BLaER1 (cell line): ENCODE measurements around the gene MMP24OS.

ENCODE experiments used
- H3K27ac ChIP-seq: shearing (Covaris generic); formaldehyde crosslinking; 2 replicates; pipeline ENCODE4 v1.8.1; 2022
- H3K27me3 ChIP-seq: shearing (Covaris generic); formaldehyde crosslinking; 2 replicates; pipeline ENCODE4 v1.8.1; 2022
- H3K36me3 ChIP-seq: shearing (Covaris generic); formaldehyde crosslinking; 2 replicates; pipeline ENCODE4 v1.8.1; 2022
- H3K4me1 ChIP-seq: shearing (Covaris generic); formaldehyde crosslinking; 2 replicates; pipeline ENCODE4 v1.8.1; 2022
- H3K4me2 ChIP-seq: shearing (Covaris generic); formaldehyde crosslinking; 2 replicates; pipeline ENCODE4 v1.8.1; 2022
- H3K4me3 ChIP-seq: shearing (Covaris generic); formaldehyde crosslinking; 2 replicates; pipeline ENCODE4 v1.8.1; 2022
- H3K9ac ChIP-seq: shearing (Covaris generic); formaldehyde crosslinking; 2 replicates; pipeline ENCODE4 v1.8.1; 2022
- H3K9me3 ChIP-seq: shearing (Covaris generic); formaldehyde crosslinking; 2 replicates; pipeline ENCODE4 v1.8.1; 2022
- H4K20me1 ChIP-seq: shearing (Covaris generic); formaldehyde crosslinking; 2 replicates; pipeline ENCODE4 v1.8.1; 2022
- Cebpa-rat ChIP-seq: shearing (Covaris generic); IDR thresholded peaks from 2 replicates; pipeline ENCODE4 v1.8.1; 2022

The MMP24OS gene

GRCh38 chr20:35291654-35292503 is 14.0 kb upstream of the MMP24OS start, which contains the start of gene FAM83C:
FAM83C (minus strand) TSS chr20:35292425; CDS start chr20:35292304, 121 bp downstream.
- Histone ChIP-seq H3K9me3 (no peaks in the 10 kb centered on the region), H3K4me1 (no peaks in the 10 kb centered on the region), H3K36me3 (no peaks in the 10 kb centered on the region), H3K4me2 (no peak within 1 kb of the TSS), H3K27me3 (no peaks in the 10 kb centered on the region; the same call in 1 of the 2 replicates), H3K9ac (no peak within 1 kb of the TSS), H4K20me1 (no peaks in the 10 kb centered on the region), H3K4me3 (no peak within 1 kb of the TSS), H3K27ac (no peak within 1 kb of the TSS)
- no peak for TF ChIP-seq Cebpa-rat

GRCh38 chr20:35290887-35291417 is 13.0 kb upstream of the MMP24OS start:
- Histone ChIP-seq H3K4me2 (no peak overlapping the region), H3K9me3 (no peaks in the 10 kb centered on the region), H4K20me1 (no peaks in the 10 kb centered on the region), H3K4me3 (no peak overlapping the region), H3K9ac (no peak overlapping the region), H3K27ac (no peak overlapping the region), H3K4me1 (no peaks in the 10 kb centered on the region), H3K27me3 (no peaks in the 10 kb centered on the region), H3K36me3 (no peaks in the 10 kb centered on the region)
- TF ChIP-seq Cebpa-rat: no peak

GRCh38 chr20:35290186-35290886 is 12.4 kb upstream of the MMP24OS start:
- Histone ChIP-seq H3K36me3 (no peaks in the 10 kb centered on the region), H3K27me3 (no peaks in the 10 kb centered on the region), H3K4me2 (no peak overlapping the region), H4K20me1 (no peaks in the 10 kb centered on the region), H3K9ac (no peak overlapping the region), H3K4me3 (no peak overlapping the region), H3K27ac (no peak overlapping the region), H3K9me3 (no peaks in the 10 kb centered on the region), H3K4me1 (peaks cover under 1% of the 10 kb centered on the region; the same call in 1 of the 2 replicates)
- no peak for TF ChIP-seq Cebpa-rat

- Histone ChIP-seq H3K4me1 (peaks cover 10% of the 10 kb centered on the region), H3K36me3 (no peaks in the 10 kb centered on the region), H4K20me1 (peaks cover 3% of the 10 kb centered on the region; the same call in 1 of the 2 replicates), H3K27me3 (no peaks in the 10 kb centered on the region), H3K4me2 (no peak overlapping the region), H3K27ac (no peak overlapping the region), H3K9me3 (no peaks in the 10 kb centered on the region), H3K9ac (no peak overlapping the region), H3K4me3 (no peak overlapping the region)
- no peak for TF ChIP-seq Cebpa-rat
Measured at GRCh38 chr20:35288325-35289060, 10.6 kb upstream of the MMP24OS start.

- Histone ChIP-seq H3K9me3 (no peaks in the 10 kb centered on the region), H4K20me1 (peaks cover 10% of the 10 kb centered on the region; the same call in 1 of the 2 replicates), H3K27ac (no peak overlapping the region), H3K9ac (no peak overlapping the region), H3K4me1 (peaks cover 18% of the 10 kb centered on the region), H3K36me3 (peaks cover 3% of the 10 kb centered on the region; the same call in 1 of the 2 replicates), H3K4me2 (no peak overlapping the region), H3K27me3 (no peaks in the 10 kb centered on the region), H3K4me3 (no peak overlapping the region)
- no peak for TF ChIP-seq Cebpa-rat
Measured at GRCh38 chr20:35287509-35288324, 9.8 kb upstream of the MMP24OS start.

- no peak overlapping the region for H3K4me2 ChIP-seq
- no peaks in the 10 kb centered on the region for H3K27me3 ChIP-seq
- H4K20me1 ChIP-seq: peaks cover 15% of the 10 kb centered on the region; the same call in 1 of the 2 replicates
- no peaks in the 10 kb centered on the region for H3K9me3 ChIP-seq
- H3K27ac ChIP-seq: no peak overlapping the region
- H3K4me3 ChIP-seq: no peak overlapping the region
- no peak overlapping the region for H3K9ac ChIP-seq
- H3K36me3 ChIP-seq: peaks cover 10% of the 10 kb centered on the region
- H3K4me1 ChIP-seq: peaks cover 18% of the 10 kb centered on the region
- TF ChIP-seq Cebpa-rat: no peak
Measured at GRCh38 chr20:35286899-35287508, 9.1 kb upstream of the MMP24OS start.

GRCh38 chr20:35286077-35286898 is 8.4 kb upstream of the MMP24OS start:
- Histone ChIP-seq H3K27me3 (no peaks in the 10 kb centered on the region), H3K36me3 (peaks cover 17% of the 10 kb centered on the region), H3K9ac (no peak overlapping the region), H3K4me2 (no peak overlapping the region), H3K27ac (no peak overlapping the region), H3K4me1 (peaks cover 18% of the 10 kb centered on the region), H3K9me3 (no peaks in the 10 kb centered on the region), H3K4me3 (no peak overlapping the region), H4K20me1 (peaks cover 15% of the 10 kb centered on the region; the same call in 1 of the 2 replicates)
- TF ChIP-seq Cebpa-rat: no peak

- H4K20me1 ChIP-seq: peaks cover 19% of the 10 kb centered on the region
- no peak overlapping the region for H3K27ac ChIP-seq
- H3K4me1 ChIP-seq: peaks cover 18% of the 10 kb centered on the region
- no peak overlapping the region for H3K4me3 ChIP-seq
- no peak overlapping the region for H3K4me2 ChIP-seq
- no peaks in the 10 kb centered on the region for H3K9me3 ChIP-seq
- peaks cover 23% of the 10 kb centered on the region for H3K36me3 ChIP-seq
- H3K27me3 ChIP-seq: no peaks in the 10 kb centered on the region
- no peak overlapping the region for H3K9ac ChIP-seq
- no peak for TF ChIP-seq Cebpa-rat
Measured at GRCh38 chr20:35285806-35286076, 7.8 kb upstream of the MMP24OS start.
